Dedifferentiated amniotic fluid mesenchymal stem cell (primary cell): Measurements from ENCODE around the gene DDOST.
A peak's percentile ranks its signal among the peaks of the same experiment; 100 is the strongest.

Source experiments
- DNase-seq: peaks from one replicate; pipeline ENCODE4 v3.0.0-alpha.2; 2016; ENCODE audit errors: extremely low spot score

The DDOST gene

GRCh38 chr1:20661207-20662109 lies at the start of gene DDOST:
TSS of gene DDOST (minus strand) at chr1:20661369. CDS start at chr1:20661350, 19 bp downstream.
- DNase-seq: peak; percentile 98

DNA sequence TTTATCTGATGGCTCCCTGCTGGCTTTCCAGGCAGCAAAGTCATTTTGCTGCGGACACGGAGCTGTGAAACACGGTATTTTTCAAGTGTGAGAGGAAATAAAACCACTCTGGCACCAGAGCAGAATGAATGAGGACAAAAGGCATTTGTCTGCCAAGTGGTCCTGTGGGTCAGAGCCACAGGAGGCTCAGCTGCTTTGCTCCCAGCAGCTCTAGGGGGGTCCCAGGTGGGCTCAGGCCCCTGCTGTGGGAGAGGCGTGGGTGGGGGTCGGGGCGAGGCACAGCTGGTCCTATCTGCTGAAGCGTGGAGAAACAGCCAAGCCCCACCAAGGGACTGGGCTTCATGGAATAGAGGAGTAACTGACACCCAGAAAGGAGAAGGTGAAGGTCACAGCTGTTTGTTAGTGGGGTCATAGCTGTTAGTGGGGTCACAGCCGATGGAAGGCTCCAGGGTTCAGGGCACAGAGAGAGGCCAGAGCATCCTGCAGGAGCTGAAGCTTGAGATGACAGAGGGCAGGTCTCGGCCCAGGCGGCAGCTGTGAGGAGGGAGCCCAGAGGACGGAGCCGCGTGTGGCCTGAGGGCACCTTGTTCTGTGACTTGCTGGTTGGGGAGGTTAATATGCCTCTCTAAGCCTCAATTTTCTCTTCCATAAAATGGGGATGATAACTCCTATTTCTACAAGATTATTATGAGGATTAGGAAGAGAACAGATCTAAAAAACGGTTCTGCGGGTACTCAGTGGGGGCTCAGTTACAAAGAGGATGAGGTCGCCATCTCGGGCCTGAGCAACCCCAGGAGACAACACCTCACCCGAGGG lies 49.5 kb upstream of the DDOST start:
- no peak for DNase-seq

- no peak for DNase-seq
These were observed 48.7 kb upstream of the DDOST start for GRCh38 chr1:20709868-20710267.

GRCh38 chr1:20708891-20709290 lies 47.7 kb upstream of the DDOST start:
- DNase-seq: no peak

- DNase-seq: no peak
These were observed 46.9 kb upstream of the DDOST start for GRCh38 chr1:20708057-20708456.

GRCh38 chr1:20706841-20707240 lies 45.7 kb upstream of the DDOST start:
- DNase-seq: no peak

DNA sequence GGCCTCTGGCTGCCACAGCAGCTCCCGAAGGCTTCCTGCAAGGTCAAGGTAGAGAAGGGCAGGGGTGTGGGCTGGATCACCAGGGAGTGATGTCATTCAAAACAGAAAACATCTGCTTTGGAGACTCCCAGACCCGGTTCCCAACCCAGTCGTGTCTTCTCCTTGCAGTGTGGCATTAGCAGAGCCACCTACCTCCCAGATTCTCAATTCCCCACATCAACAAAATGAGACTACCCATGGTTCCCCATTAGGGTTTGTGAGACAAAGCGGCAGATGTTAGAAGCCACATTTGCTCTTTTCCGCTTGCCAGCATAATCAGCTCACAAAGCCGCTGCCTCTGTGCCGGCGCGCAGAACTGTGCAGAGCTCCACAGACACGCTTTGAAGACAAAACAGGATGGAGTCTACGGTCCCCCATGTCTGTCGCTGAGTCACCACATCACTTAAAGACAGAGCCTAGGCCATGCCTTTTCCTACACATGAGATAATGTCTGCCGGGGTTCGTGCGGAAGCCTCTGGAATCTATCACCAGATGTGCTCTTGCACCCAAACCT lies 44.1 kb upstream of the DDOST start:
- DNase-seq: no peak

- DNase-seq: no peak
These were observed 43.4 kb upstream of the DDOST start for GRCh38 chr1:20704390-20705202.

DNA sequence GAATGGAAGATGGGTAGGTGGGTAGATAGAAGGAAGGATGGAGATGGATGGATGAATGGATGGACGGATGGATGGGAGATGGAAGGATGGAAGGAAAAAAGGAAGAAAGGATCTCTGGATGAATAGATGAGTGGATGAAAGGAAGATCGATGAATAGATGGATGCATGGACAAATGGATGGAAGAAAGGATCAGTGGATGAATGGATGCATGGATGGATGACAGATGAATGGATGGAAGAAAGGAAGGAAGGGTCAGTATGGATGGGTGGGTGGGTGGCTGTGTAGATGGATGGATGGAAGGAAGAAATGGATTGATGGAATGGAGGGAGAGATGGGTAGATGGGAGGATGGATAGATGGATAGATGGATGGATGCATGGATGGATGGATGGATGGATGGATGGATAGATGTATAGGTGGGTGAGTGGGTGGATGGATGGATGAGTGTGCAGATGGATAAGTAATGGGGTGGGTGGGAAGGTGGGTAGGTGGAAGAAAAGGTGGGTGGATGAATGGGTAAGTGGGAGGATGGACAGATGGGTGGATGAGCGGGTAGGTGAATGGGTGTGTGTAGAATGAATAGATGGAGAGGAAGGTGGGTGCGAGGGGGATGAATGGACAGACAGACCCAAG lies 42.1 kb upstream of the DDOST start:
- DNase-seq: no peak

DNA sequence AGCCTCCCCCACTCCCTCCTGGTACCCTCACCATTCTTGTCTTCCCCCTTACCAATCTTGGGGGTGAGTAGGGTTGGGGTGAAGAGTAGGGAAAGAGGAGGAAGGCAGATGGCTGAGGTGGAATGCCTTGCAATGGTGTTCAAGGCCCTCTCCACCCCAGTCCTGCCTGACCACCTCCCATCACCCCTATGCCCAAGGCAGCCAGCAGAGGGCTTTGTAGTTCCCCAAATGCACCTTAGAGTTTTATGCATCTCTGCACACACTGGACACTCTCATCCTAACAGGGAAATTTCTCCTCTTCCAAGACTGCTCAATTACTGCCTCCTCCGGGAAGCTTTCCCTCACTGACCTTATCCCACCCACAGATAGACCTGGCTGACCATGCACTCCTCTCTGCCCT lies 41.2 kb upstream of the DDOST start:
- DNase-seq: no peak

- no peak for DNase-seq
These were observed 40.7 kb upstream of the DDOST start for GRCh38 chr1:20701847-20702246.

GRCh38 chr1:20701446-20701845 lies 40.3 kb upstream of the DDOST start:
- no peak for DNase-seq

GRCh38 chr1:20700636-20701215 lies 39.6 kb upstream of the DDOST start:
- DNase-seq: no peak

DNA sequence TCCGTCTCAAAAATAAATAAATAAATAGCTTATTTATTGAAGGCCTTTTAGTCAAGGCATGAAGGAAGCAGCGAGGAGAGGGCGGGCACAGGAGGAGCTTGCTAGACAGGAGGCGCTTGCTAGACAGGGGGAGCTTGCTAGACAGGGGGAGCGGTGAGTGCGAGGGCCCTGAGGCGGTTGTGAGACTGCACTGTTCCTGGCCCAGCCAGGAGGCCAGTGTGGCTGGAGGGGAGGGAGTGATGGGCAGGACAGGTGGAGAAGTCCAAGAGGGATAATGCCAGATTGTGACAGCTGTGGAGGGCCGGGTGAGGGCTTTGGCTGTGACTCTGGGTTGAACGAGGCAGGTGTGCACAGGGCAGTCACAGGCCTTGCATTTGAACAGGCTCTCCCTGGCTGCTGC lies 38.4 kb upstream of the DDOST start:
- DNase-seq: no peak

DNA sequence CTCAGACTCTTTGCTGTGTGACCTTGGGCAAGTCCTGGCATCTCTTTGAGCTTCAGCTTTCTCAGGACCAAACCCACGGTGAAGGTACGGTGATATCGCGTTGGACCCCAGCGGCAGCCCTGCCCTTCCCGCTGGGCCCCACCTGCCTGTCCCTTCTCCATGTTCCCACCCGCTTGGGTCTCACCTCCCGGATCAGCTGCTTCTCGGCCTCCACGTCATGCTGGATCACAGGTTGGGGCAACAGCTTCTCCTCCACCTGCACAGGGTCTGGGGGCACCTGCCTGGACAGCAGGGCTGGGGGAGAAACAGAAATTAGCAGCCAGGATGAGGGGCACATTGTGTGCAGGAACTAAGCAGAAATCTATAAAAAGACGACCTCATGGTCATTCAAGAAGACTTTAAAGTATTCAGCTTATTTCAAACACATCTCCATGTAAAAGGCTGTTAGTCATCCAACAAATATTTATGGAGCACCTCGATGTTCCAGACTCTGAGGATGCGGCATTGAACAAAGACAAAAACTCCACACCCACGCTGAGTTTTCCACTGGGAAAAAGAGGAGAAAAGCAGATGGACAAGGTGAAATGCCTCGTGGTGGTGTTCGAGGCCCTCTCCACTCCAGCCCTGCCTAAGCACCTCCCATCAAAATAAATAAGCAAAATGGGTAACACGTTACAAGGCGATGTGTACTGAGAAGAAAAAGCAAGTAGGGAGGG lies 37.2 kb upstream of the DDOST start:
- peak; percentile 18 for DNase-seq

DNA sequence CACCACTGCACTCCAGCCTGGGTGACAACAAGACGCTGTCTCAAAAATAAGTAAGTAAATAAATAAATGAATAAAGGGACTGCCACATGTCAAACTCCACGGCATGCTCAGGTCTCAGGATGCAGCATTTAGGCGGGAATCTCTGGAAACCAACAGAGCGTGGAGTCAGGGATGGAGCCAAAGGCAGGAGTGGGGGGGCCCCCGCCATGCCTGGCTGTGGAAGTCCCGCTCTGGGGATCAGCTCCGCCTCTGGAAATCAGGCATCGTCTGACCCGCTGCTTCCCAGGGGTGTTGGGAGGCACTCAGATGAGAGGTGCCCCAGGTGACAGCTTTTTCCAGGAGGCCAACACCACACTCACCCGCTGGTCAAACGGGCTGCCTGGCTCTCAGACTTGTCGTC lies 36.4 kb upstream of the DDOST start:
- no peak for DNase-seq

GRCh38 chr1:20696397-20697333 lies 35.5 kb upstream of the DDOST start:
- DNase-seq: peak; percentile 93

- DNase-seq: no peak
These were observed 34.3 kb upstream of the DDOST start for GRCh38 chr1:20695515-20695914.

DNA sequence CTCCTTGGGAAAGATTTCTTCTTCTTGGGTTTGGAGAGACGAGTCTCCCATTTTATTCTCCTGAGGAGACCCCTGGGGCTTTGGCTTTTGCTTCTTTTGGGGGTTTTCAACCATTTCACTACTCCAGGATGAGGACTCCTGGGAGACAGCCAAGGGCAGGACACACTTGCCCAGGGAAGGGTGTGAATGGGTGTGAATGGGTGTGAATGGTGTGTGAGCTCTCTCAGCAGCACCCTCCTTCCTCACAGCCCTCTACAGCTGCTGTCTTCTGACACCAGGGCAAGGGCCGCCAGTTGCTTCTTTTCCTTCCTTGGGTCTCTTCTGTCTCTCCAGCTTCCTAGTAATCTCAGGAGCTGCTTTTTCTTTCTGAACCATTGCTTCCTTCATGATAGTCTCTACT lies 32.5 kb upstream of the DDOST start:
- no peak for DNase-seq
